Astrocyte (in vitro differentiated cells and primary cell): Measurements from ENCODE around the gene SYVN1. TPM values are rescaled to one million over a fixed set of nuclear protein-coding genes. Genes with fewer than 3 reads are reported as not detected.
A peak's percentile ranks its signal among the peaks of the same experiment; 100 is the strongest.

Experiments
- DNase-seq: peaks from one replicate; pipeline ENCODE4 v3.0.0-alpha.2; 2010; ENCODE audit warnings: low read depth
- FAIRE-seq: peaks from 2 replicates; lab custom pipeline; 2011; peaks lifted over from hg19 to GRCh38; lab: Jason Lieb, UNC
- H2AFZ ChIP-seq: 2 replicates; pipeline ENCODE4 v1.6.0; 2012; ENCODE audit warnings: low read depth, low read length, inconsistent platforms
- H3K27ac ChIP-seq: 2 replicates; pipeline ENCODE4 v1.5.1; 2011; ENCODE audit warnings: low read depth, low read length, inconsistent platforms
- H3K27me3 ChIP-seq: 2 replicates; pipeline ENCODE4 v1.6.0; 2011; ENCODE audit warnings: low read length, inconsistent platforms; ENCODE audit not compliant: insufficient read depth
- H3K36me3 ChIP-seq: 2 replicates; pipeline ENCODE4 v1.5.1; 2011; ENCODE audit warnings: low read length, inconsistent platforms; ENCODE audit not compliant: insufficient read depth
- H3K4me1 ChIP-seq: 2 replicates; pipeline ENCODE4 v1.5.1; 2011; ENCODE audit warnings: low read length, inconsistent platforms; ENCODE audit not compliant: insufficient read depth
- H3K4me2 ChIP-seq: 2 replicates; pipeline ENCODE4 v1.6.0; 2012; ENCODE audit warnings: low read length, inconsistent platforms
- H3K4me3 ChIP-seq: 2 replicates; pipeline ENCODE4 v1.5.1; 2011; ENCODE audit warnings: low read depth, mild to moderate bottlenecking, low read length, inconsistent platforms; ENCODE audit not compliant: insufficient read depth
- H3K79me2 ChIP-seq: 2 replicates; pipeline ENCODE4 v1.6.0; 2012; ENCODE audit warnings: mild to moderate bottlenecking, low read length, inconsistent platforms; ENCODE audit not compliant: insufficient read depth
- H3K9ac ChIP-seq: 2 replicates; pipeline ENCODE4 v1.6.0; 2012; ENCODE audit warnings: mild to moderate bottlenecking, low read length, inconsistent platforms
- H3K9me3 ChIP-seq: 2 replicates; pipeline ENCODE4 v1.5.1; 2012; ENCODE audit warnings: low read depth, mild to moderate bottlenecking, low read length, inconsistent platforms; ENCODE audit not compliant: insufficient read depth
- H4K20me1 ChIP-seq: 2 replicates; pipeline ENCODE4 v1.6.0; 2012; ENCODE audit warnings: low read length, inconsistent platforms; ENCODE audit not compliant: insufficient read depth
- H3K27ac Mint-ChIP-seq: one replicate; pipeline ENCODE4 v1.8.0; 2021; ENCODE audit warnings: mild to moderate bottlenecking, mixed read lengths; ENCODE audit not compliant: unreplicated experiment
- H3K27me3 Mint-ChIP-seq: one replicate; pipeline ENCODE4 v1.8.0; 2021; ENCODE audit warnings: low read depth, mixed read lengths; ENCODE audit not compliant: unreplicated experiment
- H3K36me3 Mint-ChIP-seq: one replicate; pipeline ENCODE4 v1.8.0; 2021; ENCODE audit warnings: low read depth, mixed read lengths; ENCODE audit not compliant: unreplicated experiment
- H3K4me1 Mint-ChIP-seq: one replicate; pipeline ENCODE4 v1.8.0; 2021; ENCODE audit warnings: low read depth, mixed read lengths; ENCODE audit not compliant: unreplicated experiment
- H3K4me3 Mint-ChIP-seq: one replicate; pipeline ENCODE4 v1.8.0; 2021; ENCODE audit warnings: mild to moderate bottlenecking, moderate library complexity, mixed read lengths; ENCODE audit not compliant: unreplicated experiment
- H3K9me3 Mint-ChIP-seq: one replicate; pipeline ENCODE4 v1.8.0; 2021; ENCODE audit warnings: mild to moderate bottlenecking, mixed read lengths; ENCODE audit not compliant: unreplicated experiment
- CTCF ChIP-seq: IDR thresholded peaks from 2 replicates; pipeline ENCODE4 v1.5.1; 2011; ENCODE audit warnings: low read depth, mild to moderate bottlenecking, inconsistent platforms, low read length, moderate library complexity; ENCODE audit not compliant: insufficient read depth
- EZH2 ChIP-seq: IDR thresholded peaks from 2 replicates; pipeline ENCODE4 v1.6.1; 2012; ENCODE audit warnings: mild to moderate bottlenecking, low read length, inconsistent platforms; ENCODE audit not compliant: insufficient read depth
- total RNA-seq: library from RNA; stranded (reverse); gene quantifications from 2 replicates; pipeline ENCODE4 v1.2.1, GENCODE V29; 2021

SYVN1 gene
- total RNA-seq, 1 donor from 2014 or later = 43.0 TPM

GRCh38 chr11:65112546-65113360 is 21.6 kb downstream of the SYVN1 start:
- Mint-ChIP-seq H3K27ac (peak overlapping the region; percentile 67), H3K27me3 (no peaks in the 10 kb centered on the region), H3K4me1 (peaks cover 4% of the 10 kb centered on the region), H3K36me3 (peaks cover 7% of the 10 kb centered on the region), H3K9me3 (no peaks in the 10 kb centered on the region), H3K4me3 (peak overlapping the region; percentile 82)
- Histone ChIP-seq H4K20me1 (peaks cover 21% of the 10 kb centered on the region), H3K4me1 (peaks cover 34% of the 10 kb centered on the region), H3K36me3 (no peaks in the 10 kb centered on the region), H3K27me3 (no peaks in the 10 kb centered on the region), H3K9ac (peak overlapping the region; percentile 74), H3K27ac (no peak overlapping the region), H3K4me3 (peak overlapping the region; percentile 53), H3K4me2 (peak overlapping the region; percentile 96), H3K79me2 (peaks cover 23% of the 10 kb centered on the region), H2AFZ (no peak overlapping the region), H3K9me3 (no peaks in the 10 kb centered on the region)
- no peak for FAIRE-seq
- TF ChIP-seq CTCF = peak; percentile 19
- TF ChIP-seq EZH2 = no peak
- DNase-seq = no peak

- DNase-seq (peak; percentile 71), FAIRE-seq (no peak)
- Mint-ChIP-seq H3K27me3 (no peaks in the 10 kb centered on the region), H3K36me3 (peaks cover 7% of the 10 kb centered on the region), H3K4me1 (peaks cover 4% of the 10 kb centered on the region), H3K9me3 (no peaks in the 10 kb centered on the region), H3K27ac (peak within 1 kb of the TSS; percentile 53), H3K4me3 (peak within 1 kb of the TSS; percentile 84)
- no peaks in the 10 kb centered on the region for H3K36me3 ChIP-seq
- H2AFZ ChIP-seq = no peak within 1 kb of the TSS
- peak within 1 kb of the TSS; percentile 96 for H3K4me2 ChIP-seq
- no peaks in the 10 kb centered on the region for H3K9me3 ChIP-seq
- H3K79me2 ChIP-seq = peaks cover 22% of the 10 kb centered on the region
- H3K9ac ChIP-seq = peak within 1 kb of the TSS; percentile 74
- H4K20me1 ChIP-seq = peaks cover 25% of the 10 kb centered on the region
- H3K4me3 ChIP-seq = peak within 1 kb of the TSS; percentile 53
- TF ChIP-seq EZH2 (no peak), CTCF (no peak)
- no peak within 1 kb of the TSS for H3K27ac ChIP-seq
- no peaks in the 10 kb centered on the region for H3K27me3 ChIP-seq
- peaks cover 32% of the 10 kb centered on the region for H3K4me1 ChIP-seq
Observed at GRCh38 chr11:65111744-65112545, 22.4 kb downstream of the SYVN1 start, which contains the start of gene TM7SF2. TM7SF2 (plus strand) TSS chr11:65111872; CDS start chr11:65112016, 144 bp downstream.
